Astrocyte (in vitro differentiated cells and primary cell): ENCODE data around the gene ACAP3.

Experiments used
- EZH2 ChIP-seq: IDR thresholded peaks from 2 replicates; pipeline ENCODE4 v1.6.1; 2012; ENCODE audit warnings: mild to moderate bottlenecking, low read length, inconsistent platforms; ENCODE audit not compliant: insufficient read depth
- TF ChIP-seq, protein P1 (sequence below): IDR thresholded peaks from 2 replicates; pipeline ENCODE4 v1.5.1; 2011; ENCODE audit warnings: low read depth, mild to moderate bottlenecking, inconsistent platforms, low read length, moderate library complexity; ENCODE audit not compliant: insufficient read depth

DNA sequence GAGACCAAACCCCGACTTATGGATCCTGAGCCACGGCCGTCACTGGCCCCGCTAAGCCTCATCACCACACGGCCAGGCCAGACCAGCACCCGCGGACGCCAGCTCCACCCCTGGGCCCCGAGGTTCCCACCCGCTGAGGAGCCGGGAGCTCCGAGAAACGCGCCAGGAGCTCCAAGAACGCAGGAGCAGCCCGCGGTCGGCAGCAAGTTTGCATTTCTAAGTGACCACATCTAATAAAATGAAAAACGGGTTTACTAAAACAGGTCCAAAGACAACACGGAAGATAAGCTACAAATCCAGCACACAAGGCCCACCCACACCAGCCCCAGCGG lies 53.1 kb downstream of the ACAP3 start:
- TF ChIP-seq, protein P1, sequence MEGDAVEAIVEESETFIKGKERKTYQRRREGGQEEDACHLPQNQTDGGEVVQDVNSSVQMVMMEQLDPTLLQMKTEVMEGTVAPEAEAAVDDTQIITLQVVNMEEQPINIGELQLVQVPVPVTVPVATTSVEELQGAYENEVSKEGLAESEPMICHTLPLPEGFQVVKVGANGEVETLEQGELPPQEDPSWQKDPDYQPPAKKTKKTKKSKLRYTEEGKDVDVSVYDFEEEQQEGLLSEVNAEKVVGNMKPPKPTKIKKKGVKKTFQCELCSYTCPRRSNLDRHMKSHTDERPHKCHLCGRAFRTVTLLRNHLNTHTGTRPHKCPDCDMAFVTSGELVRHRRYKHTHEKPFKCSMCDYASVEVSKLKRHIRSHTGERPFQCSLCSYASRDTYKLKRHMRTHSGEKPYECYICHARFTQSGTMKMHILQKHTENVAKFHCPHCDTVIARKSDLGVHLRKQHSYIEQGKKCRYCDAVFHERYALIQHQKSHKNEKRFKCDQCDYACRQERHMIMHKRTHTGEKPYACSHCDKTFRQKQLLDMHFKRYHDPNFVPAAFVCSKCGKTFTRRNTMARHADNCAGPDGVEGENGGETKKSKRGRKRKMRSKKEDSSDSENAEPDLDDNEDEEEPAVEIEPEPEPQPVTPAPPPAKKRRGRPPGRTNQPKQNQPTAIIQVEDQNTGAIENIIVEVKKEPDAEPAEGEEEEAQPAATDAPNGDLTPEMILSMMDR, result no peak
- no peak for TF ChIP-seq EZH2
